GM12878 (cell line): Measurements from ENCODE around the gene ZFP1. TPM values are rescaled to one million over a fixed set of nuclear protein-coding genes. Genes with fewer than 3 reads are reported as not detected.

Source experiments
- ATAC-seq: fragments of 200-7000 bp; cut with Tn5 transposase; 3 replicates; pipeline ENCODE4 v1.9.1; 2020; ENCODE audit warnings: mild to moderate bottlenecking, moderate library complexity
- BruUV-seq: library from RNA; stranded (reverse); fragments of 400-500 nt; replicated peaks from 2 replicates; lab custom pipeline; 2021; lab: Mats Ljungman, UMichigan
- CTCF ChIA-PET: fragments of 300-600 bp; sonication (Branson Sonifier 250); formaldehyde crosslinking; extraction: SDS; loops from one replicate; lab custom pipeline; 2021; ENCODE audit warnings: inconsistent platforms; lab: Yijun Ruan, JAX
- POLR2A ChIA-PET: fragments of 350-600 bp; formaldehyde crosslinking; extraction: SDS; loops from one replicate; lab custom pipeline; 2021; ENCODE audit warnings: inconsistent platforms; lab: Charles Lee
- RAD21 ChIA-PET: fragments of 300-600 bp; sonication (Branson Sonifier 250); formaldehyde crosslinking; loops from one replicate; lab custom pipeline; 2023; ENCODE audit warnings: antibody characterized with exemption; ENCODE audit not compliant: unreplicated experiment; lab: Charles Lee
- SMC1A ChIA-PET: fragments of 300-600 bp; sonication (Branson Sonifier 250); formaldehyde crosslinking; loops from one replicate; lab custom pipeline; 2023; ENCODE audit not compliant: unreplicated experiment, uncharacterized antibody; lab: Charles Lee
- DNase-seq: peaks from one replicate; pipeline ENCODE4 v3.0.0-alpha.2; 2011; ENCODE audit warnings: low read depth, low spot score
- FAIRE-seq: peaks from 3 replicates; lab custom pipeline; 2011; peaks lifted over from hg19 to GRCh38; lab: Jason Lieb, UNC
- H2AFZ ChIP-seq: 2 replicates; pipeline ENCODE4 v1.6.0; 2011; ENCODE audit warnings: low read depth, low read length, control low read depth; ENCODE audit not compliant: control insufficient read depth
- H3K27ac ChIP-seq: 2 replicates; pipeline ENCODE4 v1.5.1; 2011; ENCODE audit warnings: control low read depth; ENCODE audit not compliant: control insufficient read depth, insufficient read depth
- H3K27me3 ChIP-seq, 2 experiments: replicated peaks in 1 of 2; 2 replicates each; pipeline versions ENCODE4 v1.6.0 to v1.6.1; 2011; ENCODE audit warnings: low read length in 1 of 2; ENCODE audit not compliant: control insufficient read depth in 2 of 2, insufficient read depth in 2 of 2
- H3K36me3 ChIP-seq, 2 experiments: 2 replicates each; pipeline ENCODE4 v1.5.1; 2011; ENCODE audit warnings: low read length in 1 of 2; ENCODE audit not compliant: control insufficient read depth in 2 of 2, insufficient read depth in 2 of 2
- H3K4me1 ChIP-seq: 2 replicates; pipeline ENCODE4 v1.6.1; 2011; ENCODE audit warnings: mild to moderate bottlenecking, low read length, moderate library complexity, mixed read lengths; ENCODE audit not compliant: control insufficient read depth, insufficient read depth
- H3K4me2 ChIP-seq: 2 replicates; pipeline ENCODE4 v1.6.0; 2011; ENCODE audit warnings: control low read depth; ENCODE audit not compliant: control insufficient read depth, insufficient read depth
- H3K4me3 ChIP-seq: fragments of 200-600 bp; sonication (generic); 2 replicates; pipeline ENCODE4 v1.5.1; 2016
- H3K79me2 ChIP-seq: 2 replicates; pipeline ENCODE4 v1.6.0; 2011; ENCODE audit warnings: low read length; ENCODE audit not compliant: control insufficient read depth, insufficient read depth
- H3K9ac ChIP-seq: 2 replicates; pipeline ENCODE4 v1.8.0; 2011; ENCODE audit warnings: low read length, control low read depth, mixed read lengths; ENCODE audit not compliant: control insufficient read depth, insufficient read depth
- H3K9me3 ChIP-seq: replicated peaks from 3 replicates; pipeline ENCODE4 v1.5.1; 2011; ENCODE audit warnings: mild to moderate bottlenecking, low read length; ENCODE audit not compliant: control insufficient read depth, insufficient read depth
- H4K20me1 ChIP-seq: 2 replicates; pipeline ENCODE4 v1.6.0; 2011; ENCODE audit not compliant: control insufficient read depth, insufficient read depth
- CBFB ChIP-seq: IDR thresholded peaks from 2 replicates; pipeline ENCODE4 v1.6.1; 2016; ENCODE audit warnings: antibody characterized with exemption, low read depth
- CEBPB ChIP-seq, 2 experiments: fragments of 150-350 bp in 1 of 2; IDR thresholded peaks; 2 replicates each; pipeline ENCODE4 v1.6.1; 2012 to 2014; ENCODE audit warnings: low read depth in 2 of 2, low read length in 2 of 2, borderline replicate concordance in 1 of 2, inconsistent platforms in 1 of 2
- GATAD2B ChIP-seq: fragments of 450-650 bp; conservative IDR thresholded peaks from 2 replicates; pipeline ENCODE4 v1.6.1; 2017; ENCODE audit warnings: low read depth, mild to moderate bottlenecking, moderate library complexity
- KAT2A ChIP-seq: conservative IDR thresholded peaks from 2 replicates; pipeline ENCODE4 v1.6.1; 2011; ENCODE audit warnings: low read depth, low read length; ENCODE audit not compliant: control insufficient read depth
- MXI1 ChIP-seq: fragments of 150-350 bp; IDR thresholded peaks from 2 replicates; pipeline ENCODE4 v1.6.1; 2011; ENCODE audit warnings: low read depth, mild to moderate bottlenecking, inconsistent platforms, low read length, improper control_type of control experiment
- NFYA ChIP-seq: IDR thresholded peaks from 2 replicates; pipeline ENCODE4 v1.6.1; 2011; ENCODE audit warnings: low read depth, mild to moderate bottlenecking, low read length, improper control_type of control experiment, borderline replicate concordance
- PAX5 ChIP-seq: IDR thresholded peaks from 2 replicates; pipeline ENCODE4 v1.6.1; 2011; ENCODE audit warnings: low read depth, low read length, borderline replicate concordance
- PBX3 ChIP-seq: IDR thresholded peaks from 2 replicates; pipeline ENCODE4 v1.6.1; 2011; ENCODE audit warnings: mild to moderate bottlenecking, low read depth, low read length, moderate library complexity; ENCODE audit not compliant: insufficient replicate concordance
- PKNOX1 ChIP-seq: fragments of 450-650 bp; IDR thresholded peaks from 2 replicates; pipeline ENCODE4 v1.6.1; 2016; ENCODE audit warnings: mild to moderate bottlenecking
- RAD21 ChIP-seq: IDR thresholded peaks from 2 replicates; pipeline ENCODE4 v1.6.1; 2011; ENCODE audit warnings: mild to moderate bottlenecking, low read depth, low read length, moderate library complexity; ENCODE audit not compliant: insufficient read depth
- ZBTB11 ChIP-seq: fragments of 450-650 bp; formaldehyde crosslinking; IDR thresholded peaks from 2 replicates; pipeline ENCODE4 v1.5.0; 2022; ENCODE audit warnings: mild to moderate bottlenecking, missing genetic modification characterization
- ZNF207 ChIP-seq: fragments of 450-650 bp; IDR thresholded peaks from 2 replicates; pipeline ENCODE4 v1.6.1; 2014; ENCODE audit warnings: antibody characterized with exemption, mild to moderate bottlenecking, borderline replicate concordance
- ZNF592 ChIP-seq: fragments of 450-650 bp; IDR thresholded peaks from 2 replicates; pipeline ENCODE4 v1.6.1; 2017; ENCODE audit warnings: mild to moderate bottlenecking, moderate library complexity
- WGBS: methylation state at CpG from one replicate; pipeline ENCODE4 v1.1.6; 2016; ENCODE audit warnings: low lambda C conversion rate; ENCODE audit not compliant: insufficient replicate concordance, insufficient coverage; ENCODE audit errors: missing lambda C conversion rate; 5-methylcytosine and 5-hydroxymethylcytosine counted together
- in situ Hi-C: fragments of 300-500 bp; cut with MboI; formaldehyde crosslinking; loops from 9 replicates; pipeline ENCODE4 v1.14.3; 2018; ENCODE audit warnings: mixed read lengths
- intact Hi-C: fragments of 100-400 bp; cut with micrococcal nuclease; formaldehyde crosslinking; loops from one replicate; pipeline ENCODE4 v1.14.2; 2022; ENCODE audit not compliant: unreplicated experiment
- polyA plus RNA-seq, 11 experiments: library from polyadenylated mRNA; depleted of rRNA in 4 of 11; unstranded in 6 of 11; stranded (reverse) in 5 of 11; fragments of >200 nt; fragmentation: Nextera tagmentation in 4 of 11; fragmentation: Illumina TruSeq in 1 of 11; extraction: Ambion mirVana in 4 of 11; extraction: Trizol in 1 of 11; gene quantifications; 1 replicate in 1 of 11; 2 replicates in 10 of 11; pipeline versions ENCODE4 v1.2.1 to v1.2.3, GENCODE V29; 2011 to 2016; ENCODE audit warnings: inconsistent platforms in 2 of 11, missing spikeins in 2 of 11, low read depth in 1 of 11
- total RNA-seq, 4 experiments: library from RNA; depleted of rRNA in 3 of 4; stranded (reverse); fragments of >200 nt in 3 of 4; fragmentation: Illumina TruSeq in 1 of 4; extraction: Trizol in 1 of 4; gene quantifications; 2 replicates each; pipeline versions ENCODE4 v1.2.1 to v1.2.3, GENCODE V29; 2013 to 2021

ZFP1 gene
- total and polyA plus RNA-seq, 10 of the 15 experiments (the other 5 are each of a cell fraction or from before 2014, with no cell fraction given): 3.5 to 17.6 (median 14.7) TPM

- ATAC-seq (no peak), FAIRE-seq (no peak), DNase-seq (no peak)
- CTCF ChIA-PET: interaction anchor here (4.6 kb wide), 1 partner anchor 8 kb away, joined by 23 read pairs; no protein-coding TSS in a partner anchor
- POLR2A ChIA-PET: no interaction called here
- H3K36me3 ChIP-seq: no peaks in the 10 kb centered on the region
- H2AFZ ChIP-seq: no peak overlapping the region
- no peaks in the 10 kb centered on the region for H3K79me2 ChIP-seq
- intact Hi-C loops (no loop called here), in situ Hi-C loops (no loop called here)
- H3K4me3 ChIP-seq: no peak overlapping the region
- peaks cover 3% of the 10 kb centered on the region; the same call in 2 of the 3 replicates for H3K9me3 ChIP-seq
- H3K27me3 ChIP-seq: no peaks in the 10 kb centered on the region
- no peak overlapping the region for H3K27ac ChIP-seq
- RAD21 ChIA-PET: interaction anchor here (0.6 to 1.1 kb wide), 2 partner anchors 9 to 59 kb away, joined by 3 read pairs; no protein-coding TSS in a partner anchor
- H3K4me1 ChIP-seq: no peaks in the 10 kb centered on the region
- 53% methylated on average over 6 of the region's 6 CpGs for WGBS
- SMC1A ChIA-PET: interaction anchor here (0.9 to 2.0 kb wide), 3 partner anchors 8 to 256 kb away, joined by 3 to 10 read pairs (median 3); no protein-coding TSS in a partner anchor
- BruUV-seq: no TSS peak
- no peak overlapping the region for H3K9ac ChIP-seq
- H3K4me2 ChIP-seq: no peak overlapping the region
- H4K20me1 ChIP-seq: no peaks in the 10 kb centered on the region
- TF ChIP-seq MXI1: no peak
- TF ChIP-seq GATAD2B: no peak
- no peak for TF ChIP-seq CBFB
- no peak for TF ChIP-seq RAD21
- TF ChIP-seq ZNF207: no peak
- no peak for TF ChIP-seq PAX5
- no peak for TF ChIP-seq PBX3
- no peak for TF ChIP-seq CEBPB (IDR thresholded peaks at IDR 0.05; ENCODE audit: borderline replicate concordance in 1 of 2, low read depth in 2 of 2, low read length in 2 of 2)
- TF ChIP-seq NFYA: no peak
- no peak for TF ChIP-seq PKNOX1
- TF ChIP-seq ZBTB11 (CRISPR knock-in tag): no peak
- TF ChIP-seq KAT2A: no peak
- TF ChIP-seq ZNF592: no peak
Measured at GRCh38 chr16:75118943-75119539, 29.3 kb upstream of the ZFP1 start.
